Measurements from ENCODE around the gene ZNF451. TPM values are rescaled to one million over a fixed set of nuclear protein-coding genes. Genes with fewer than 3 reads are reported as not detected.
"Not testable (repeated sequence)": the region's sequence is repeated elsewhere in the genome, so short reads cannot be mapped to it uniquely, and the experiment has no call there.

The ZNF451 gene
- total RNA-seq, 2 donors from 2014 or later = 58.1 to 72.5 TPM

DNA sequence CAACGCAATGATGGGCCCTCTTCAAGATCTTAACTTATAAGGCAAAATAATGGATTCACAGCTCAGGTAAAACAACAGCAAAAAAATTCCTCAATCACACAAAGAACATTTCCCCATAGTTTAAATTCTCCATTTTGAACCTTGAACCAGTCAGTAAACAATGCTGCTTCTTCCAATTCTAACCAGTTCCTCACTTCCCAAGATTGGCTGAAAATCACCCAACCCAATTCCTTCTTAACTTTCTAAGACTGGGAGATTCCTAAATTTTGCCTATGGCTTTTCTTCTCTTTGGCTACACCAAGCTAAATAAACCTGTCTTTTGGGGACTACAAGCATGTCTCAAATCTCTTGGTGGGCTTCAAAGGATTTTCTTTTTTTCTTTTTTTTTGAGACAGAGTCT, 3.1 kb upstream of the ZNF451 start:
- TF ChIP-seq, protein P1, sequence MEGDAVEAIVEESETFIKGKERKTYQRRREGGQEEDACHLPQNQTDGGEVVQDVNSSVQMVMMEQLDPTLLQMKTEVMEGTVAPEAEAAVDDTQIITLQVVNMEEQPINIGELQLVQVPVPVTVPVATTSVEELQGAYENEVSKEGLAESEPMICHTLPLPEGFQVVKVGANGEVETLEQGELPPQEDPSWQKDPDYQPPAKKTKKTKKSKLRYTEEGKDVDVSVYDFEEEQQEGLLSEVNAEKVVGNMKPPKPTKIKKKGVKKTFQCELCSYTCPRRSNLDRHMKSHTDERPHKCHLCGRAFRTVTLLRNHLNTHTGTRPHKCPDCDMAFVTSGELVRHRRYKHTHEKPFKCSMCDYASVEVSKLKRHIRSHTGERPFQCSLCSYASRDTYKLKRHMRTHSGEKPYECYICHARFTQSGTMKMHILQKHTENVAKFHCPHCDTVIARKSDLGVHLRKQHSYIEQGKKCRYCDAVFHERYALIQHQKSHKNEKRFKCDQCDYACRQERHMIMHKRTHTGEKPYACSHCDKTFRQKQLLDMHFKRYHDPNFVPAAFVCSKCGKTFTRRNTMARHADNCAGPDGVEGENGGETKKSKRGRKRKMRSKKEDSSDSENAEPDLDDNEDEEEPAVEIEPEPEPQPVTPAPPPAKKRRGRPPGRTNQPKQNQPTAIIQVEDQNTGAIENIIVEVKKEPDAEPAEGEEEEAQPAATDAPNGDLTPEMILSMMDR (conservative IDR thresholded peaks at IDR 0.05) = no peak
- Mint-ChIP-seq H3K27ac (no peak overlapping the region), H3K36me3 (ENCODE audit: low read depth) (peaks cover 5% of the 10 kb centered on the region), H3K4me3 (no peak overlapping the region), H3K27me3 (ENCODE audit: insufficient read depth) (no peaks in the 10 kb centered on the region), H3K9me3 (no peaks in the 10 kb centered on the region), H3K4me1 (peaks cover 28% of the 10 kb centered on the region)
- Histone ChIP-seq H3K27me3 (ENCODE audit: control insufficient read depth, insufficient read depth, low read length, poor library complexity, severe bottlenecking) (no peaks in the 10 kb centered on the region), H3K4me3 (ENCODE audit: low read length) (no peak overlapping the region), H3K9ac (ENCODE audit: extremely low read depth, low read length, poor library complexity, severe bottlenecking) (no peak overlapping the region), H3K9me3 (ENCODE audit: control insufficient read depth, low read length) (no peaks in the 10 kb centered on the region), H3K27ac (ENCODE audit: low read depth, low read length) (no peak overlapping the region), H3K4me1 (ENCODE audit: control insufficient read depth, insufficient read depth, low read length) (no peaks in the 10 kb centered on the region), H3K36me3 (ENCODE audit: control insufficient read depth, insufficient read depth, low read length) (peaks cover 5% of the 10 kb centered on the region)
- 85% methylated on average over 1 of the region's 1 CpG; no CpG with 5 or more reads in 1 of the 2 experiments for WGBS, 2 experiments (ENCODE audit: insufficient coverage in 1 of 2, insufficient read length in 1 of 2)
- DNase-seq = no peak

GRCh38 chr6:57087916-57088315, 2.1 kb upstream of the ZNF451 start:
- peaks cover 25% of the 10 kb centered on the region for H3K4me1 Mint-ChIP-seq
- Histone ChIP-seq H3K9me3 (ENCODE audit: control insufficient read depth, low read length) (no peaks in the 10 kb centered on the region), H3K9ac (ENCODE audit: extremely low read depth, low read length, poor library complexity, severe bottlenecking) (no peak overlapping the region), H3K4me3 (ENCODE audit: low read length) (no peak overlapping the region), H3K27ac (ENCODE audit: low read depth, low read length) (no peak overlapping the region), H3K36me3 (ENCODE audit: control insufficient read depth, insufficient read depth, low read length) (peaks cover 16% of the 10 kb centered on the region), H3K27me3 (ENCODE audit: control insufficient read depth, insufficient read depth, low read length, poor library complexity, severe bottlenecking) (no peaks in the 10 kb centered on the region), H3K4me1 (ENCODE audit: control insufficient read depth, insufficient read depth, low read length) (no peaks in the 10 kb centered on the region)
- WGBS, 2 experiments (ENCODE audit: insufficient coverage in 1 of 2, insufficient read length in 1 of 2) = 89 to 100% methylated on average over 1 to 3 of the region's 4 CpGs
- H3K36me3 Mint-ChIP-seq (ENCODE audit: low read depth) = peaks cover 12% of the 10 kb centered on the region
- H3K27ac Mint-ChIP-seq = peak overlapping the region; percentile 63
- DNase-seq = no peak
- no peak overlapping the region for H3K4me3 Mint-ChIP-seq
- H3K9me3 Mint-ChIP-seq = no peaks in the 10 kb centered on the region
- TF ChIP-seq, protein P1 (conservative IDR thresholded peaks at IDR 0.05) = no peak
- no peaks in the 10 kb centered on the region for H3K27me3 Mint-ChIP-seq (ENCODE audit: insufficient read depth)

GRCh38 chr6:57089265-57089664, 723 bp upstream of the ZNF451 start:
- Mint-ChIP-seq H3K9me3 (no peaks in the 10 kb centered on the region), H3K27me3 (ENCODE audit: insufficient read depth) (no peaks in the 10 kb centered on the region), H3K4me1 (peaks cover 30% of the 10 kb centered on the region), H3K27ac (peak overlapping the region; percentile 38), H3K4me3 (peak overlapping the region; percentile 77), H3K36me3 (ENCODE audit: low read depth) (peaks cover 13% of the 10 kb centered on the region)
- H3K36me3 ChIP-seq (ENCODE audit: control insufficient read depth, insufficient read depth, low read length) = peaks cover 25% of the 10 kb centered on the region
- peak overlapping the region; percentile 74 for H3K4me3 ChIP-seq (ENCODE audit: low read length)
- peak overlapping the region; percentile 25 for H3K27ac ChIP-seq (ENCODE audit: low read depth, low read length)
- H3K9me3 ChIP-seq (ENCODE audit: control insufficient read depth, low read length) = no peaks in the 10 kb centered on the region
- H3K4me1 ChIP-seq (ENCODE audit: control insufficient read depth, insufficient read depth, low read length) = no peaks in the 10 kb centered on the region
- TF ChIP-seq, protein P1 (conservative IDR thresholded peaks at IDR 0.05) = no peak
- no peak overlapping the region for H3K9ac ChIP-seq (ENCODE audit: extremely low read depth, low read length, poor library complexity, severe bottlenecking)
- 100% methylated on average over 2 of the region's 3 CpGs; no CpG with 5 or more reads in 1 of the 2 experiments for WGBS, 2 experiments (ENCODE audit: insufficient coverage in 1 of 2, insufficient read length in 1 of 2)
- no peaks in the 10 kb centered on the region for H3K27me3 ChIP-seq (ENCODE audit: control insufficient read depth, insufficient read depth, low read length, poor library complexity, severe bottlenecking)
- DNase-seq = no peak

DNA sequence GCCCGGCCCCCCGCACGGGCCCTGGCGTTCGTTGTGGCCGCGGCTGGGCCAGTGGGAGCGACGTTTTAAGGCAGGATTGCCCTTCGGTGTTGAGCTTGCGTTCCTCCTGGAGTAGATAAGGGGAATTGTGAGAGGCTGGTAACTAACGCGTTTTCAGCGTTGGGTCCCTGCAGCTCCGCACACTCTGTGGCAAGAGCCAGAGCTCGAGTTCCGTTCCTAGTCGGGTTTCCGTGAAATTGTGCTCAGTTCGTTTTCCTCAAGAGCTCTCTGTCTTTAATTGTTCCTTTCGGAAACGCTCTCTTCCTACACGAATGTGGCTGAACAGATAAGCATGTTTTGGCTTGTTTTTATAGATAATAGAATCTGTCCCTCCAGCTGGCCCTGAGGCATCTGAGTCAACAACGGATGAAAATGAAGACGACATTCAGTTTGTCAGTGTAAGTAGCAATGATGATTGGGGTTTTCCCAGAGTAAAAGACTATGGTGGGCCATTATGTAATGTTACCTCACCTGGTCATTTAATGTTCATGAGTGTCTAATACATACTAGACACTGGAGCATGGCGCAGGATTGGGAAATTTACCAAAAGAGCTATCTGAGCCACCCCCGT, 575 bp downstream of the ZNF451 start:
- peaks cover 38% of the 10 kb centered on the region for H3K36me3 ChIP-seq (ENCODE audit: control insufficient read depth, insufficient read depth, low read length)
- peak overlapping the region; percentile 77 for H3K4me3 Mint-ChIP-seq
- not testable (repeated sequence) for H3K27ac Mint-ChIP-seq; H3K27me3 ChIP-seq (ENCODE audit: control insufficient read depth, insufficient read depth, low read length, poor library complexity, severe bottlenecking); H3K9ac ChIP-seq (ENCODE audit: extremely low read depth, low read length, poor library complexity, severe bottlenecking); H3K27me3 Mint-ChIP-seq (ENCODE audit: insufficient read depth); DNase-seq; H3K4me3 ChIP-seq (ENCODE audit: low read length); H3K9me3 ChIP-seq (ENCODE audit: control insufficient read depth, low read length); H3K4me1 ChIP-seq (ENCODE audit: control insufficient read depth, insufficient read depth, low read length); H3K9me3 Mint-ChIP-seq; H3K27ac ChIP-seq (ENCODE audit: low read depth, low read length)
- no CpG with 5 or more reads among the region's 27 CpGs for WGBS, 2 experiments (ENCODE audit: insufficient coverage in 1 of 2, insufficient read length in 1 of 2)
- H3K36me3 Mint-ChIP-seq (ENCODE audit: low read depth) = peaks cover 14% of the 10 kb centered on the region
- H3K4me1 Mint-ChIP-seq = peaks cover 30% of the 10 kb centered on the region

DNA sequence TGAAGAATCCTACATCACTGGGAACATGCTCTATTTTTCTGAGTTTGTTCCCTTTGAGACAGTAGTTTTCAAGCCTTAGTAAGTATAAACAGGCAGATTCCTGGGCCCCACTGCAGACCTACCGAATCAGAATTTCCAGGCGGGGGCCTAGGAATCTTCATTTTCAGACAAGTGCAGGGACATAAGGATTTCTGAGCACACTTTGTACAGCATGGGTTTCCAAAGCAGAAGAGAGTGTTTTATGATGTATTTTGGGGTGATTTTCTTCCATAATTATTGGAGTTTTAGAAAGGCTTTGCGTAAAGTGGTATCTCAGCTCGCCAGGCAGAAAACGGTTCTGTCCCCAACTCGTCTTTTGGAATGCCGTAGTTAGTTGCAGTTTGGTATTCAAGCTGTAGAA, 1.4 kb downstream of the ZNF451 start:
- H3K4me1 Mint-ChIP-seq = peaks cover 30% of the 10 kb centered on the region
- H3K36me3 ChIP-seq (ENCODE audit: control insufficient read depth, insufficient read depth, low read length) = peaks cover 41% of the 10 kb centered on the region
- H3K4me1 ChIP-seq (ENCODE audit: control insufficient read depth, insufficient read depth, low read length); H3K9me3 ChIP-seq (ENCODE audit: control insufficient read depth, low read length); H3K27me3 ChIP-seq (ENCODE audit: control insufficient read depth, insufficient read depth, low read length, poor library complexity, severe bottlenecking); H3K9me3 Mint-ChIP-seq; H3K27me3 Mint-ChIP-seq (ENCODE audit: insufficient read depth); H3K27ac ChIP-seq (ENCODE audit: low read depth, low read length); H3K9ac ChIP-seq (ENCODE audit: extremely low read depth, low read length, poor library complexity, severe bottlenecking); H3K27ac Mint-ChIP-seq; DNase-seq: not testable (repeated sequence)
- H3K4me3 Mint-ChIP-seq = peak overlapping the region; percentile 29
- WGBS, 2 experiments (ENCODE audit: insufficient coverage in 1 of 2, insufficient read length in 1 of 2) = 89 to 93% methylated on average over 5 to 7 of the region's 7 CpGs
- peak overlapping the region; percentile 68 for H3K4me3 ChIP-seq (ENCODE audit: low read length)
- H3K36me3 Mint-ChIP-seq (ENCODE audit: low read depth) = peaks cover 16% of the 10 kb centered on the region

Data from endodermal cell (in vitro differentiated cells).